HG02588 (cell line): ENCODE results near the gene STX8.
"Not testable (repeated sequence)": the region's sequence is repeated elsewhere in the genome, so short reads cannot be mapped to it uniquely, and the experiment has no call there.

Experiments
- ATAC-seq: cut with Tn5 transposase; IDR thresholded peaks from one replicate; pipeline ENCODE4 v1.9.1; 2021; ENCODE audit warnings: mild to moderate bottlenecking, moderate library complexity; ENCODE audit not compliant: unreplicated experiment

STX8 gene

GRCh38 chr17:9355231-9355630 is 220.4 kb downstream of the STX8 start:
- not testable (repeated sequence) for ATAC-seq

- no peak for ATAC-seq
These were observed 225.5 kb downstream of the STX8 start for GRCh38 chr17:9350080-9350479.

- ATAC-seq: no peak
These were observed 229.2 kb downstream of the STX8 start for GRCh38 chr17:9346296-9346926.

GRCh38 chr17:9343516-9343915 is 232.1 kb downstream of the STX8 start:
- no peak for ATAC-seq

- ATAC-seq: no peak
These were observed 233.4 kb downstream of the STX8 start for GRCh38 chr17:9342225-9342624.

- no peak for ATAC-seq
These were observed 235.7 kb downstream of the STX8 start for GRCh38 chr17:9339958-9340357.

- ATAC-seq: not testable (repeated sequence)
These were observed 236.1 kb downstream of the STX8 start for GRCh38 chr17:9339482-9339881.

- no peak for ATAC-seq
These were observed 238.8 kb downstream of the STX8 start for GRCh38 chr17:9336817-9337216.

GRCh38 chr17:9334536-9335446 is 240.8 kb downstream of the STX8 start:
- no peak for ATAC-seq

GRCh38 chr17:9332132-9332494 is 243.5 kb downstream of the STX8 start:
- no peak for ATAC-seq

GRCh38 chr17:9331279-9332131 is 244.1 kb downstream of the STX8 start:
- ATAC-seq: no peak

- ATAC-seq: no peak
These were observed 244.9 kb downstream of the STX8 start for GRCh38 chr17:9330611-9331271.

- ATAC-seq: no peak
These were observed 245.5 kb downstream of the STX8 start for GRCh38 chr17:9330141-9330540.

- no peak for ATAC-seq
These were observed 246.2 kb downstream of the STX8 start for GRCh38 chr17:9329251-9329921.

GRCh38 chr17:9324864-9325263 is 250.8 kb downstream of the STX8 start:
- ATAC-seq: no peak

GRCh38 chr17:9322326-9322725 is 253.3 kb downstream of the STX8 start:
- no peak for ATAC-seq

- no peak for ATAC-seq
These were observed 253.7 kb downstream of the STX8 start for GRCh38 chr17:9321890-9322289.

- no peak for ATAC-seq
These were observed 260.3 kb downstream of the STX8 start for GRCh38 chr17:9315360-9315759.

- no peak for ATAC-seq
These were observed 262.3 kb downstream of the STX8 start for GRCh38 chr17:9313346-9313745.

GRCh38 chr17:9309216-9309615 is 266.4 kb downstream of the STX8 start:
- ATAC-seq: no peak
